HL-60 (cell line): ENCODE results near the gene NDUFAF2.

Experiments
- CTCF ChIP-seq: IDR thresholded peaks from one replicate; pipeline ENCODE4 v1.5.1; 2011; ENCODE audit warnings: low read length, control low read depth, inconsistent platforms; ENCODE audit not compliant: insufficient read depth
- POLR2AphosphoS5 ChIP-seq: IDR thresholded peaks from 2 replicates; pipeline ENCODE4 v1.6.1; 2012; ENCODE audit warnings: low read depth
- SPI1 ChIP-seq: IDR thresholded peaks from 2 replicates; pipeline ENCODE4 v1.6.1; 2012; ENCODE audit warnings: low read depth, mild to moderate bottlenecking, borderline replicate concordance
- TF ChIP-seq, protein P1 (sequence below): IDR thresholded peaks from 2 replicates; pipeline ENCODE4 v1.6.1; 2012; ENCODE audit warnings: low read depth; ENCODE audit not compliant: insufficient replicate concordance

DNA sequence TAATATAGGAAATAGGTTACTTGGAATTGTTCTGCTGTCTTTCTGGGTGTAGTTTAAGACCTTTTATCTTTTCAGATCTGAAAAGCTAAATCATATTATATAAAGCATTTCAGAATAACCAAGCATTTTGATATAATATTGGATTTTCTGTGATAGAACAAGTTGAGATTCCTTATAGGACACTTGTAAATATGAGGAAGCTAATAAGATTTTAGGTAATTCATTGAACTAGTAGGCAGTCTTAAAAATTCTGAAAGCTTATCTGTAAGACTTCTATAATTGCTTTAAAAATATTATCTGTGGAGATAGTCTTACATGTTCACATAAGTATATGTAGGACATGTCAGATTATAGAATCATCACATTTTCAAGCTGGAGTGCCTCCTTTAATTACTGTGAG lies 114.5 kb downstream of the NDUFAF2 start:
- TF ChIP-seq CTCF: no peak
- no peak for TF ChIP-seq POLR2AphosphoS5
- TF ChIP-seq, protein P1, sequence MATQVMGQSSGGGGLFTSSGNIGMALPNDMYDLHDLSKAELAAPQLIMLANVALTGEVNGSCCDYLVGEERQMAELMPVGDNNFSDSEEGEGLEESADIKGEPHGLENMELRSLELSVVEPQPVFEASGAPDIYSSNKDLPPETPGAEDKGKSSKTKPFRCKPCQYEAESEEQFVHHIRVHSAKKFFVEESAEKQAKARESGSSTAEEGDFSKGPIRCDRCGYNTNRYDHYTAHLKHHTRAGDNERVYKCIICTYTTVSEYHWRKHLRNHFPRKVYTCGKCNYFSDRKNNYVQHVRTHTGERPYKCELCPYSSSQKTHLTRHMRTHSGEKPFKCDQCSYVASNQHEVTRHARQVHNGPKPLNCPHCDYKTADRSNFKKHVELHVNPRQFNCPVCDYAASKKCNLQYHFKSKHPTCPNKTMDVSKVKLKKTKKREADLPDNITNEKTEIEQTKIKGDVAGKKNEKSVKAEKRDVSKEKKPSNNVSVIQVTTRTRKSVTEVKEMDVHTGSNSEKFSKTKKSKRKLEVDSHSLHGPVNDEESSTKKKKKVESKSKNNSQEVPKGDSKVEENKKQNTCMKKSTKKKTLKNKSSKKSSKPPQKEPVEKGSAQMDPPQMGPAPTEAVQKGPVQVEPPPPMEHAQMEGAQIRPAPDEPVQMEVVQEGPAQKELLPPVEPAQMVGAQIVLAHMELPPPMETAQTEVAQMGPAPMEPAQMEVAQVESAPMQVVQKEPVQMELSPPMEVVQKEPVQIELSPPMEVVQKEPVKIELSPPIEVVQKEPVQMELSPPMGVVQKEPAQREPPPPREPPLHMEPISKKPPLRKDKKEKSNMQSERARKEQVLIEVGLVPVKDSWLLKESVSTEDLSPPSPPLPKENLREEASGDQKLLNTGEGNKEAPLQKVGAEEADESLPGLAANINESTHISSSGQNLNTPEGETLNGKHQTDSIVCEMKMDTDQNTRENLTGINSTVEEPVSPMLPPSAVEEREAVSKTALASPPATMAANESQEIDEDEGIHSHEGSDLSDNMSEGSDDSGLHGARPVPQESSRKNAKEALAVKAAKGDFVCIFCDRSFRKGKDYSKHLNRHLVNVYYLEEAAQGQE: no peak
- no peak for TF ChIP-seq SPI1
